ENCODE results near the gene CEP63. TPM values are rescaled to one million over a fixed set of nuclear protein-coding genes. Genes with fewer than 3 reads are reported as not detected.

The CEP63 gene
- total RNA-seq, 1 experiment from 2014 or later, result 19.1 TPM

DNA sequence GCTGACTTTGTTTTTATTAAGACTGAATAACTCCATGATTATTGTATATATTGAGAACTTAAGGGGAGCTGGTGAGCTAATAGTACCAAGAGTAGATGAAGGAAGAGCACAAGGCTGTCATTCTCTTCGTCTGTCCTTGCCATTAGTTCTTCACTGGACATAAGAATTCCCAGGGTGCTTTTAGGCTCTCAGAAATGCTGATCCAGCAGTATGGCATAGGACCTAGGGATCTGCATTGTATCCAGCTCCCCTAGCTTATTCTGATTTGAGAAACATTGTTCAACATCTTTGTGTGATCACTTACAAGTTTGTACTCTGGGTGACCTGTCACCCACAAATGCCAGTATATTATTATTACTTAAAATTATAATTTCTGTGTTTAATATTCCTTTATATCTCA lies 47.6 kb downstream of the CEP63 start:
- CTCF ChIA-PET, result no interaction called here
- Histone ChIP-seq H3K9ac (ENCODE audit: low read length) (no peak overlapping the region), H3K36me3 (ENCODE audit: control insufficient read depth in 1 of 2, insufficient read depth in 2 of 2, low read length in 2 of 2) (no peaks in the 10 kb centered on the region), H3K27ac (ENCODE audit: low read depth, low read length) (no peak overlapping the region), H4K20me1 (ENCODE audit: insufficient read depth) (no peaks in the 10 kb centered on the region), H3K27me3 (ENCODE audit: insufficient read depth, low read length) (no peaks in the 10 kb centered on the region), H3K79me2 (ENCODE audit: insufficient read depth, low read length) (no peaks in the 10 kb centered on the region), H3K4me3 (replicated peaks in 1 of 2; ENCODE audit: low read depth in 1 of 2, low read length in 2 of 2) (no peak overlapping the region), H3K4me2 (ENCODE audit: low read length) (no peak overlapping the region), H3K9me2 (ENCODE audit: insufficient read depth) (no peaks in the 10 kb centered on the region), H2AFZ (ENCODE audit: low read depth, low read length, poor library complexity, severe bottlenecking) (no peak overlapping the region), H3K4me1 (ENCODE audit: control insufficient read depth in 1 of 2, insufficient read depth in 2 of 2, low read length in 2 of 2) (no peaks in the 10 kb centered on the region), H3K9me3 (ENCODE audit: control insufficient read depth in 1 of 2, insufficient read depth in 1 of 2, low read depth in 1 of 2, low read length in 2 of 2) (no peaks in the 10 kb centered on the region)
- POLR2A ChIA-PET, result no interaction called here
- BruUV-seq (replicated peaks), result no TSS peak
- RAD21 ChIA-PET (ENCODE audit: low non-redundant PET in 1 of 2, low total read pairs in 2 of 2, uncharacterized antibody in 2 of 2, unreplicated experiment in 2 of 2), result no interaction called here
- TF ChIP-seq POLR2A (IDR thresholded peaks at IDR 0.05; ENCODE audit: borderline replicate concordance, extremely low read depth, insufficient read depth, insufficient read length) (no peak), EZH2 (IDR thresholded peaks at IDR 0.05) (no peak), TCF7L2 (IDR thresholded peaks at IDR 0.05; ENCODE audit: borderline replicate concordance, extremely low read depth, insufficient read depth, insufficient read length) (no peak), ELF1 (IDR thresholded peaks at IDR 0.05; ENCODE audit: borderline replicate concordance, low read depth) (no peak), ZNF274 (IDR thresholded peaks at IDR 0.05; ENCODE audit: low read depth, low read length) (no peak), JUND (IDR thresholded peaks at IDR 0.05) (no peak), YY1 (IDR thresholded peaks at IDR 0.05; ENCODE audit: extremely low read depth, insufficient replicate concordance, low read depth, low read length) (no peak), POLR2AphosphoS5 (IDR thresholded peaks at IDR 0.05; ENCODE audit: low read depth, low read length) (no peak), ZFX (IDR thresholded peaks at IDR 0.05) (no peak), EZH2phosphoT487 (IDR thresholded peaks at IDR 0.05; ENCODE audit: borderline replicate concordance) (no peak), CBX3 (IDR thresholded peaks at IDR 0.05; ENCODE audit: low read depth) (no peak), CEBPB (IDR thresholded peaks at IDR 0.05; ENCODE audit: low read depth) (no peak), SP1 (IDR thresholded peaks at IDR 0.05; ENCODE audit: low read depth) (no peak), SRF (IDR thresholded peaks at IDR 0.05; ENCODE audit: low read depth) (no peak), RAD21 (IDR thresholded peaks at IDR 0.05; ENCODE audit: low read depth) (no peak), FOSL1 (IDR thresholded peaks at IDR 0.05; ENCODE audit: low read depth) (no peak)
- TF ChIP-seq, protein P1, sequence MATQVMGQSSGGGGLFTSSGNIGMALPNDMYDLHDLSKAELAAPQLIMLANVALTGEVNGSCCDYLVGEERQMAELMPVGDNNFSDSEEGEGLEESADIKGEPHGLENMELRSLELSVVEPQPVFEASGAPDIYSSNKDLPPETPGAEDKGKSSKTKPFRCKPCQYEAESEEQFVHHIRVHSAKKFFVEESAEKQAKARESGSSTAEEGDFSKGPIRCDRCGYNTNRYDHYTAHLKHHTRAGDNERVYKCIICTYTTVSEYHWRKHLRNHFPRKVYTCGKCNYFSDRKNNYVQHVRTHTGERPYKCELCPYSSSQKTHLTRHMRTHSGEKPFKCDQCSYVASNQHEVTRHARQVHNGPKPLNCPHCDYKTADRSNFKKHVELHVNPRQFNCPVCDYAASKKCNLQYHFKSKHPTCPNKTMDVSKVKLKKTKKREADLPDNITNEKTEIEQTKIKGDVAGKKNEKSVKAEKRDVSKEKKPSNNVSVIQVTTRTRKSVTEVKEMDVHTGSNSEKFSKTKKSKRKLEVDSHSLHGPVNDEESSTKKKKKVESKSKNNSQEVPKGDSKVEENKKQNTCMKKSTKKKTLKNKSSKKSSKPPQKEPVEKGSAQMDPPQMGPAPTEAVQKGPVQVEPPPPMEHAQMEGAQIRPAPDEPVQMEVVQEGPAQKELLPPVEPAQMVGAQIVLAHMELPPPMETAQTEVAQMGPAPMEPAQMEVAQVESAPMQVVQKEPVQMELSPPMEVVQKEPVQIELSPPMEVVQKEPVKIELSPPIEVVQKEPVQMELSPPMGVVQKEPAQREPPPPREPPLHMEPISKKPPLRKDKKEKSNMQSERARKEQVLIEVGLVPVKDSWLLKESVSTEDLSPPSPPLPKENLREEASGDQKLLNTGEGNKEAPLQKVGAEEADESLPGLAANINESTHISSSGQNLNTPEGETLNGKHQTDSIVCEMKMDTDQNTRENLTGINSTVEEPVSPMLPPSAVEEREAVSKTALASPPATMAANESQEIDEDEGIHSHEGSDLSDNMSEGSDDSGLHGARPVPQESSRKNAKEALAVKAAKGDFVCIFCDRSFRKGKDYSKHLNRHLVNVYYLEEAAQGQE (IDR thresholded peaks at IDR 0.05; ENCODE audit: low read depth), result no peak
- TF ChIP-seq, protein P2, sequence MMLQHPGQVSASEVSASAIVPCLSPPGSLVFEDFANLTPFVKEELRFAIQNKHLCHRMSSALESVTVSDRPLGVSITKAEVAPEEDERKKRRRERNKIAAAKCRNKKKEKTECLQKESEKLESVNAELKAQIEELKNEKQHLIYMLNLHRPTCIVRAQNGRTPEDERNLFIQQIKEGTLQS (IDR thresholded peaks at IDR 0.05), result no peak
- TF ChIP-seq, protein P3, sequence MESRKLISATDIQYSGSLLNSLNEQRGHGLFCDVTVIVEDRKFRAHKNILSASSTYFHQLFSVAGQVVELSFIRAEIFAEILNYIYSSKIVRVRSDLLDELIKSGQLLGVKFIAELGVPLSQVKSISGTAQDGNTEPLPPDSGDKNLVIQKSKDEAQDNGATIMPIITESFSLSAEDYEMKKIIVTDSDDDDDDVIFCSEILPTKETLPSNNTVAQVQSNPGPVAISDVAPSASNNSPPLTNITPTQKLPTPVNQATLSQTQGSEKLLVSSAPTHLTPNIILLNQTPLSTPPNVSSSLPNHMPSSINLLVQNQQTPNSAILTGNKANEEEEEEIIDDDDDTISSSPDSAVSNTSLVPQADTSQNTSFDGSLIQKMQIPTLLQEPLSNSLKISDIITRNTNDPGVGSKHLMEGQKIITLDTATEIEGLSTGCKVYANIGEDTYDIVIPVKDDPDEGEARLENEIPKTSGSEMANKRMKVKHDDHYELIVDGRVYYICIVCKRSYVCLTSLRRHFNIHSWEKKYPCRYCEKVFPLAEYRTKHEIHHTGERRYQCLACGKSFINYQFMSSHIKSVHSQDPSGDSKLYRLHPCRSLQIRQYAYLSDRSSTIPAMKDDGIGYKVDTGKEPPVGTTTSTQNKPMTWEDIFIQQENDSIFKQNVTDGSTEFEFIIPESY (IDR thresholded peaks at IDR 0.05; ENCODE audit: extremely low read depth, insufficient replicate concordance, low read length), result no peak
- intact Hi-C loops (cut with micrococcal nuclease), result no loop called here
- DNase-seq (ENCODE audit: low read depth, low spot score) (no peak), ATAC-seq (no peak)

All from HCT116 (cell line).